AG08396 (cell line): Measurements from ENCODE around the gene ROBO1.

Experiments used
- DNase-seq: peaks from one replicate; pipeline ENCODE4 v3.0.0; 2012; ENCODE audit warnings: low spot score, mixed read lengths

Gene ROBO1

DNA sequence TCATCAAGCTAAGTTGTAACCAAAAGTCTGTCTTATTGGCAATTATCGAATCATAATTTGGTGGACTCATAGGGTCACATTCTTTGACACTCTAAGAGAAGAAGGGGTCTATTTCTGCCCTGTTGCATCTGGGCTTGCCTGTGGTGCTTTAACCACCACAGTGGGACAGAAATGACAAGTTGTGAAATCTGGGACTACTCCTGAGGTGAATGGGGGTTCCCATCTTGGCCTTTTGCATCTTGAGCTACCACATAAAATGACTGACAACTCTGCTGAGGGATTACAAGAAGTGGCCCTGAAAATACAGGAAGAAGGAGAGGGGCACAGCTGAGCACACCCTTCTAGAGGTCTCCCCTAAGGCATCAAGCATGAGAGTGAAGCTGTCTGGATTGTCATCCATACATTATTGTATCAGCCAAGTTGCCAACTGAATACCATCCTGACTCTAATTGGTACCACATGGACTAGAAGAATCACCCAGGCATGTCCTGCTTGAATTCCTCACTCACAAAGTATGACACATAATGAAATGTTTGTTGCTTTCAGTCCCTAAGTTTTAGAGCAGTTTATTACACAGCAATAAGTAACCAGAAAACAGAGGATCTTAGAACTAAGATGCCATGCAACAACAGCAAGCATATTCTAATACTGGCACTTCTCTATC is 306.5 kb downstream of the ROBO1 start:
- peak; percentile 3 for DNase-seq

GRCh38 chr3:79453600-79453999 is 314.2 kb downstream of the ROBO1 start:
- no peak for DNase-seq

GRCh38 chr3:79436387-79436786 is 331.4 kb downstream of the ROBO1 start:
- DNase-seq: no peak

DNA sequence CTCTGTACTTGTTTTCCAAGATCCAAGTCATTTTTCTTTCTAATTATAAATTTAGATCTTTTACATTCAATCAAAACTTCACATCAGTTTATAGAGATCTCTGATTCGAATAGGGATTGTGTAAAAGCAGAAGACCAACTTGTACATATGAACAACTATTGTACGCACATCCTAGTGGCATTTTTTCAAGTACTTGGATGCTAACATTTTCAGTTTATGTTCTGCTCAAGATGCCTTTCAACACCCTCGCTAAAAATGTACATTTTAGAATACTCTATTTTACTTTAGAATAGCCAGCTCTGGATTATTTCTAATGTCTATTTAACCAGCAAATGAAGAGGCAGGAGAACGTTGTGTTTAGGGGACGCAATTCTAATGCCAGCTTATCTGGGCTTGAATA is 340.7 kb downstream of the ROBO1 start:
- DNase-seq: no peak

DNA sequence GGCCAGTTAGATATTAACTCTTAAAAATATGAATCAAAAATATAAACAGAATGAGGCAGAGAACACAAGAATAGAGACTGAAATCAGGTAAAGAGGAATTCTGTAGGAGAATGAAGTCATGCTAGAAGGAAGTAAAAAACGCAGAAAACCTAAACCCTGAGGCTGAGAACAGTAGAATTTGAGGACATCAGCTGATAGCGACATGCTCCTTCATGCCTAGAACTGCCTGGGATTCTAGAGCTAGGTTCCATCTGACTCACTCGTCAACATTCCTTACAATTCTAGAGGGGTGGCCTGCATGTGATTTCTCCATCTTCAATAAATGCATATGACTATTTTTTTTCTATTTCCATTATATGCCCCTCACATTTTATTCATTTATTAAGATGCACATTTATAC is 343.0 kb downstream of the ROBO1 start:
- DNase-seq: no peak

DNA sequence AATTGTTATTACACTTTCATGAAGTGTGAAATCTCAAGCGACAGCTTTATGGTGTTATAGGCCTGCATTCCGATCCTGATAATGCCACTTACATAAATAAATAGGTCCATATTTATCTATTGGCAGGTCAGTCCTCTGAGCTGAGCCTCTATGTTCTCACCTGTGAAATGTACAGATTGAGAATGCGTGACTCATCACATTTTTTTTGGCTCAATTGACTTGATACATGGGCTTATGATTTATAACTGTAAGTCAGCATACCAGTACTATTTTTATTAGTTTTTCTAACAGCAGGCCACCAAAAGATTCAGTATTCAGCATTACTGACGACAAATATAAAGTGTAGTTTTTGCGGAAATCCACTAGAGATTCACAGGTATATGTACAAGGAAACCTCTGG is 344.4 kb downstream of the ROBO1 start:
- no peak for DNase-seq

DNA sequence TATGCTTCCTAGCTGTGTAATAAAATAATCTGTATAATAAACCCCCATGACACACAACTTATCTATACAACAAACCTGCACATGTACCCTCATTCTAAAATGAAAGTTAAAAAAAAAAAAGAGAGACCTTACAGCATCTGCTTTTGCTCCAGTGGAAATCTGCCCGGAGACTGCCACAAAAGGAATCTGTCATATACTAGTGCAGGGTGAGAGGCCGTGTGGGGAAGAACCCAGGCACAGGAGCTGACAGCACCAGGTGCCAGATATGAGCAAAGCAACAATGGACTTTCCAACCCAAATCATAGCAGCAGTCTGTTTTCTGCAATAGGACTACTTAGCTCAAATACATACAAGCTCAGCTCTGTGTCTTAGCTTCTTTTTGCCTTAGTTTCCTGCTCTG is 346.5 kb downstream of the ROBO1 start:
- no peak for DNase-seq

GRCh38 chr3:79418855-79419621 is 348.8 kb downstream of the ROBO1 start:
- peak; percentile 2 for DNase-seq

- DNase-seq: no peak
Observed at GRCh38 chr3:79415356-79415755, 352.4 kb downstream of the ROBO1 start.

DNA sequence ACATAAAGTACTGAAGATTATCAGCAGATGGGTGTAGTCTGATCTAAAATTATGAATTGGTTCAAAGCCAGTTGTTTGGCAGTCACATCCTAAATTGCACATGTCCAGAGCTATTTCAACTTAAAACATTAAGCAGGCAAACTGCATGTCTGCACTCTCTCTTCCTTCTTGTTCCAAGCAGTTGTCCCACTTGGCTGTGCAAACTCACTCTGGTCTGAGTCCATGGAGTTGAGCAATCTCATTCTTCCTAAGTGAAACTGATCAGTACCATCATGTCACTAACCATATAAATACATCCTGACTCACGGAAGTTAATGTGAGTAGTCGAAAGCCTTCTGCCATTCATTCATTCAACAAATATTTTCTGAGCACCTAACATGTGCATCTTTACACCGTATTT is 353.0 kb downstream of the ROBO1 start:
- peak; percentile 21 for DNase-seq

DNA sequence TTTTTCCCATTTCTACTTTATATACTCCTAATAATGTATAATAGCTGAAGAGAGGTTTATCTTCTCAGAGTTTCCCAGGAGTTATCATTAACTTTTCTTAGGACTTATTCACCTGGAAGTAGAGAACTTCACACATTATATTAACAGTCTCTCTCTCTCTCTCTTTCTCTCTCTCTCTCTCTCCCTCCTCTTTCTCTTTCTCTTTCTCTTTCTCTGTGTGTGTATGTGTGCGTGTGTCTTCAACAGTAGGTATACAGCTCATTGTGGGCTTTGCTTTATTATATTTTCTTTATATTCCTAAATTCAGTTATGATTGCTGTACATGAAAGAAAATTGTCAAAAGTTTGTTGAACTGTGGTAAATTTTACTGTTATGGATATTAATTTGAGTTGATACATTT is 353.8 kb downstream of the ROBO1 start:
- DNase-seq: no peak

DNA sequence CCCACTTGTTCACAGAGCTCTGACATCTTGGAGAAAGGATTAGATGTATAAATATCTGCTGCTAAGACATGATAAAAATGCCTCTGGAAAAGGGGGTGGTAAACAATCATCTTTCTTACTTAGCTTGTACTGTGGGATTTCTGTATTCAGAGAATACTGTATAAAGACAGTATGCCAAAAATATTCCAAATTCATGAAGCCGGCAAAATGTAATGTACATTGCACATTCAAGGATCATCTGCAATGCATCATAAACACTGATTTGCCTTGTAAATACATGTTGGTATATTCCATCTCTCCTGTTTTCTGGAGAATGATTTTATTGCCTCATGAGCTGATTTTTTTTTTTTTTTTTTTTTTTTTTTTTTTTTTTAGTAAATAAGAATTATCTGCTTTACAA is 355.3 kb downstream of the ROBO1 start:
- DNase-seq: no peak

GRCh38 chr3:79410617-79411016 is 357.2 kb downstream of the ROBO1 start:
- DNase-seq: no peak

DNA sequence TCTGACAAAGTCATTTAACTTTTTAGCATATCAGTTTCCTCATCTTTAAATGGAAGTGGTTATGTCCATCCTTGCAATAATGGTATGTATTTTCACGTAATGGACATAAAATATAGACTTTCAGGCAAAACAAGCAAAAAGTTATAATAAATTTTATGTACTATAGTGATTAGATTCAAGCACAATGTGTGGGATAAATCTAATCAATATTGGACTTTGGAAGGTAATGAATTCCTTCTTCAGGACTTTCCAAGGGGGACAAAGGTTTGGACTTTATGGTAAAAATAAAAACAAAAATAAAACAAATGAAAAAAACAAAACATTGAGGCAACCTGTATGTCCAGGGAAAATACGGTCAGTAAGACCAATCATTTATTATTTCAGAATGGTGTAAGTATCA is 357.7 kb downstream of the ROBO1 start:
- DNase-seq: no peak

- DNase-seq: no peak
Observed at GRCh38 chr3:79406175-79406574, 361.6 kb downstream of the ROBO1 start.

GRCh38 chr3:79405183-79405582 is 362.6 kb downstream of the ROBO1 start:
- DNase-seq: no peak

- no peak for DNase-seq
Observed at GRCh38 chr3:79396595-79396994, 371.2 kb downstream of the ROBO1 start.

GRCh38 chr3:79392479-79392878 is 375.3 kb downstream of the ROBO1 start:
- DNase-seq: no peak

GRCh38 chr3:79390352-79390751 is 377.4 kb downstream of the ROBO1 start:
- DNase-seq: no peak

GRCh38 chr3:79385211-79385610 is 382.6 kb downstream of the ROBO1 start:
- DNase-seq: no peak

GRCh38 chr3:79383402-79384012 is 384.3 kb downstream of the ROBO1 start:
- DNase-seq: no peak

DNA sequence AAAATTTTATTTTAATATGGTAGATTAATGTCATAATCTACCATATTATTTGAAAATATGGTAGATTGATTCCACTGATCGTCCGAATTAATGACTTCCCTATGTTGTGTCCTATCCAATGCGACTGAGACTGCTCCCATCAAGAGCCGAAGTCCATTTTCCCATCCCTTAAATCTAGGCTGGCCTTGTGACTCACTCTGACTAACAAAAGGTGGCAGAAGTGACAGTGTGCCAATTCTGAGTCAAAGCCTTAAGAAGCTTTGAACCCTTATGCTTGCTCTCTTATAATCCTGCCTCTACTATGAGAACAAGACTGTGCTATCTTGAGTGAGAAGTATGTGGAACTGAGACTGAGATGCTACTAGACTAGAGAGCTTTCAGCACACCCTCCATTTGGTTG is 387.2 kb downstream of the ROBO1 start:
- DNase-seq: no peak

DNA sequence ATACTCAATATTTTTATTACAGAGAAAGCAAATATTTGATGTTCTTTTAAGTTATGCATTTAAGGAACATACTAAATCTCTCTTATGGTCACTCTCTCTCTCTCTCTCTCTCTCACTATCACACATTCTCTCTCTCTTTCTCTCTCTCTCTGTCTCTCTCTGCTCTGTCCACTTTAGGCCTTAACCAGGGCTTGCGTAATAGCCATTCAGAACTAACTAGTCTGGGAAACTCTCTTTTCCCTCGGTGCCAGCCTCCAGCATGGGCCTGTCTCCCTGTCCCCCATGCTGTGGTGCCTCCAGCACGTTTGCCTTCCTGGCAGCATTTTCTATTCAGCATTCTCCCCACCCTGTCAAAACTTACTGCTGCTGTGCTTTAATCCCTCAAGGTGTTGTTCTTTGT is 389.7 kb downstream of the ROBO1 start:
- no peak for DNase-seq
